Activated T-cell treated with anti-CD3 and anti-CD28 coated beads for 1 hour (primary cell): Measurements from ENCODE around the gene FBXW7.

Source experiments
- DNase-seq: peaks from one replicate; pipeline ENCODE4 v3.0.0-alpha.2; 2020; ENCODE audit warnings: low read depth

FBXW7 gene

DNA sequence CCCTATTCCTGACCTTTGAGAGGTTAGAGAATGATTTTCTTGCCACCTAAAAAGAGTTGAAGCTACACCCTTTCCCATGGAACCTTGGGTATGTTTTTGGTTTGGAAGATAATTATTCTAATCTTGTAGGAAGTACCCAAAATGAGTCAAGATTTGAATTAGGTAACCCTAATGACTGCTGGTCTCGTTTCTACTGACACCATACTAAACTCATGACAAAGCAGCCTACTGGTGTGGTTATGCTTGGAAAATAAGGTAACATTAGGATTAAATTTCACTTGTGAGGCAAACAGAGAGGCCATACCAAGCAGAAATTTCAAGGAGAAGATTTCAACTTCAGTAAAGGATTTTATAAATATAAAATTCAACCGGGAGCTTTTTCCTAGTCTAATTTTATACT lies 107.9 kb downstream of the FBXW7 start:
- no peak for DNase-seq

DNA sequence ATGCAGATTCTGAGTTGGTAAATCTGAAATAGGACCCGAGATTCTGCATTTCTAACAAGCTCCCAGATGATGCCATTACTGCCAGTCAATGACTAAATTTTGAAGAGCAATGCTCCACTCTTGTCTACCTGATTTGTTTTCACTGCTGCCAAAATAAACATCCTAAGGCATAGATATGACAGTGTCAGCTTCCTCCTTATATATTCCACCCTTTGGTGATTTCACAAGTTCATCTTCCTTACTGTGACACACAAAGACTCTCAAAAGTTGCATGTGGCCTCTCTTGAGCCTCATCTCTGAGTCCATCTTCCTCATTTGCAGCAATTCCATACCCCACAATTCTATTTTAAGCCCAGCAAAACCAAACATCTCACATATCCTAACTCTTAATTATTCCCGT lies 110.9 kb downstream of the FBXW7 start:
- no peak for DNase-seq

DNA sequence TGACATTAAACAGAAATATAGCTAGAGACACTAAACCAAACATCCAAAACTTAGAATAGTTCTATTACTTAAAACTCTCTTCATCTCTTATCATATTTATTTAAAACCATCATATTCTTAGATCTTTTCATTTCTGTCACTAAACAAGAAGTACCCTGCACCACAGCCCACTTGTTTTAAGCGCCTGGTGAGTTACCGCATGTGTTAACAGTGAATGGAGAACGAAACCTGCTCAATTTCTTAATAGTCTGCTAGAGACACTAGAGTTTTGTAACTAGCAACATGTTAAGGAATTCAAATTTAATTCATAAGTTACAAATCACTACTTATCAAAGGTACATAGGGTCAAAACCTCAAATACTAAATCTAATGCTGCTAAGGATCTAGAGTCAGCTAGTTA lies 111.5 kb downstream of the FBXW7 start:
- no peak for DNase-seq

DNA sequence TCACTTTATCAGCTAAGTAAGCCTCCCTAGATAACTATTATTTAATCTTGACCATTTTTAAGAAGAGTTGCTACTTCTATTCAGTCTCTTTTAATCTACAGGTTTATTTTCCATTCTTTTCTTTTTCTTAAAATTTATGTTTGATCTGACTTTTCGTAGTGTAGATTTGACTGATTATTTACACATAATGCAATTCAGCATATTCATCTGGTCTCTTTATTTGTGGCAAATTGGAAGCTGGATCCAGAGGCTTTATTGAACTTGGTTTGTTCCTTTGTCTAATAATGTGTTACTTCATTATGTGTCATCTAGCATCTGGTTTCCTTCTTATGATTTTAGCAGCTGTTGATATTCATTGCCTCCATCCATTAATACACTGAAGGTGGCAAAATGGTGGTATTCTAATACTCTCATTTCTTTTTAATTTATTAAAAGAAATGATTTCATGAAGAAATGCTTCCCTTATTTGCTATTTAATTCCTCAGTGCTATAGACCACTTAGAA lies 113.0 kb downstream of the FBXW7 start:
- DNase-seq: no peak

DNA sequence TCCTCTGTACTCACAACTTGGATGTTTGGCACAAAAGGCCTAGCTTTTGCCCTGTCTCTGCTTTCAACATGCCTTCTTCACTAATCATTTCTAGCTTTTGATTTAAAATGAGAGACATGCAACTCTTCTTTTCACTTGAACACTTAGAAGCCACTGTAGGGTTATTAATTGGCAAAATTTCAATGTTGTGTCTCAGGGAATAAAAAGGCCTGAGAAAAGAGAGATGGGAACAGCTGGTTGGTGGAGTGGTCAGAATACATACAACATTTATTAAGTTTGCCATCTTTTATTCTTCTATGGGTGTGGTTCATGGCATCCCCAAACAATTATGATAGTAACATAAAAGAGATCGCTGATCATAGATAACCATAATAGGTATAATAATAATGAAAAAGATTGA lies 114.3 kb downstream of the FBXW7 start:
- no peak for DNase-seq

DNA sequence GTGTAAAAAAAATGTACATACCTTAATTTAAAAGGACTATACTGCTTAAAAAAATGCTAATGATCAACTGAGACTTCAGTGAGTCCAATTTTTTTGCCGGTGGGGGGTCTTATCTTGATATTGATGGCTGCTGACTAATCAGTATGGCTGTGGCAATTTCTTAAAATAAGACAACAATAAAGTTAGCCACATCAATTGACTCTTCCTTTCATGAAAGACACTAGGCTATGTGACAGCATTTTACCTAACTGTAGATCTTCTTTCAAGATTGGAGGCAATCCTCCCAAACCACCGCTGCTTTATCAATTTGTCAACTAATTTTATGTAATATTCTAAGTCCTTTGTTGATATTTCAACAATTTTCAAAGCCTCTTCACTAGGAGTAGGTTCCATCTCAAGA lies 116.1 kb downstream of the FBXW7 start:
- no peak for DNase-seq

DNA sequence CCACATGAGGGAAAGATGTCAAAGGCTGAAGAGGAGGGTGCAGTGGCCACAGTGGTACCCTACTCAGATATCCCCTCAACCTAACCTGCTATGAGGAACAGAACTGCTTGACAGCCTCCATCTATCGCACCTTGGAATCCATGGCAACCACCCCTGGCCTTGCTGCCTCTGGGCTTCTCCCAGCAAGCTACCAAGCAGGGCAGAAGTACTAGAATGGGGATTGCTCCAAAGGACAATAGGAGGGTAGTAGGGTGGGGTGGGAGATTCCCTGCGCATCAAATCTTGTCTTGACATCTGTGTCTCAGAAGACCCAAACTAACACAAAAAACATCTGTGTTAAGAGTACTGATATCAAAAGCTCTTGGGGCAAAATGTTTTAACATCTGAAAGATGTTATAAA lies 118.2 kb downstream of the FBXW7 start:
- no peak for DNase-seq

DNA sequence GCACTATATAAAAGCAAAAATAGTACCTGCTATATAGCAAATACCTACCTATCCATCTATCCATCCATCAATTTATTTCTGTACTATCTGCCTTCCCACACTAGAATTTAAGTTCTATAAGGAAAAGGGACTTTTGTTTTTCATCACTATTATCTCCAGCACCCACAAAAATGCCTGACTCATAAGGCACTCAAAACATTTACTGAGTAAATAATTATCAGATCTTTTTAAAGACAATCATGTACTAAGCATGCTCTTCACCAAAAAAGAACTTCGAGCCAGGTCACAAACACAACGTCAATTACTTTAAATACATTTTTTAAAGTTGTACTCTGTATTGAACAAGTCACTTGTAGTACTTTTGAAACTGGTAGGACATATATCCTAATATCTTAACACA lies 119.9 kb downstream of the FBXW7 start:
- no peak for DNase-seq

DNA sequence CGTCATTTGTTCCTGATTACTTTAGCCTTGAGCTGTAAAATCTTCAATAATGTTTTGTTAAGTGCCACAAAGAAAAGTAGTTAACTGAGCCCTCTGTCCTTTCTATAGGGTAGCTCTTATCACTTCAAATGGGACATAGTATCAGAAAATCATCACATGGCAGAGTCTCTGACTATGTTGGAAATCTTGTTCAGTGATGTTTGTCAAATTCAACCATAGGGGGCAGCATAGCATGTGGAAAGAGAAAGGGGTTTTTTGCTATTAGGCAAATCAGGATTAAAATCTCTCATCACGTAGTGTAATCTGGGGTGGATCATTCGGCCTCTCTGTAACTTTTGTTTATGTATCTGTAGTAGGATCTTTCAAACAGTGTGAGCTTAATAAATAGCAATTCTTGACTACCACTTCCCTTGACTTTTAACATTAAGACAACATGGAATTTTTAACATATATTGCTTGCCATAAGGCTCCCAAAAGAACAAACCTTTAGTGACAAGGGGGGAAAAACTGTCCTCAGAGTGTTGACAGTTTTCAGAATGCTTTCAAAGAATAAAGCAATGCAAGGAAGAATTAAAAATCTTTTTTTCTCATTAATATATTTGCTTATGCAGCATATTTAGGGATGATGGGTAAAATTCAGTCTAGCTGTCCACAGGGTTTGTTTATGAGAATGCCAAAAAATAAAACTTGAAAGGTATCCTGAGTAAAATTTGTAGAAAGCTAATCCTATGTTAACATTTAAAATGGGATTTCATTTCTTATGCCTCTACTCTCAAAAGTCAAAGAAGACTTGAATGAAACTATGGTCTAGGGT lies 127.2 kb downstream of the FBXW7 start:
- DNase-seq: no peak

DNA sequence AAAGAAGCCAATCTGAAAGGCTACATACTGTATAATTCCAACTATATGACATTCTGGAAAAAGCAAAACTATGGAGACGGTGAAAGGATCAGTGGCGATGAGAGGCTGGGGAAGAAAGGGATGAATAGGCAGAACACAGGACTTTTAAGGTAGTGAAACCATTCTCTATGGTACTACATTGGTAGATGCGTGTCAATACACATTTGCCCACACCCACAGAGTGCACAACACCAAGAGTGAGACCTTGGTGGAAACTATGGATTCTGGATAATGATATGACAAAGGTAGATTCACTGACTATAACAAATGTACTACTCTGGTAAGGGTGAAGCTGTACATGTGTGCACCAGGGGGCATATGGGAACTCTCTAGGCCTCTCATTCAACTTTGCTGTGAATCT lies 134.5 kb downstream of the FBXW7 start:
- no peak for DNase-seq

DNA sequence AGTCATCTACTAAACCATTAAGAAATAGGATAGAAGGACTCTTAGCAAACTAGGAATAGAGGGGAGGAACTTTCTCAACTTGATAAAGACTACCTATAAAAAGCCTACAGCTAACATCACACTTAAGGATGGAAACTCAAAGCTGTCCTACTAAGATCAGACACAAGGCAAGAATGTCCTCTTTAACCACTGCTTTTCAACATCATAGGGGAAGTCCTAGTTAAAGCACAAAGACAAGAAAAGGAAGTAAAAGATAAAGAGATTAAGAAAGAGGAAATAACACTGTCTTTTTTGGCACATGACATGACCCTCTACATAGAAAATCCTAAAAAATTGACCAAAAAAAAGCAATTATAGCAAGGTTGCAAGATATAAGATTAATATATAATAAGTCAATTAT lies 136.6 kb downstream of the FBXW7 start:
- DNase-seq: no peak

DNA sequence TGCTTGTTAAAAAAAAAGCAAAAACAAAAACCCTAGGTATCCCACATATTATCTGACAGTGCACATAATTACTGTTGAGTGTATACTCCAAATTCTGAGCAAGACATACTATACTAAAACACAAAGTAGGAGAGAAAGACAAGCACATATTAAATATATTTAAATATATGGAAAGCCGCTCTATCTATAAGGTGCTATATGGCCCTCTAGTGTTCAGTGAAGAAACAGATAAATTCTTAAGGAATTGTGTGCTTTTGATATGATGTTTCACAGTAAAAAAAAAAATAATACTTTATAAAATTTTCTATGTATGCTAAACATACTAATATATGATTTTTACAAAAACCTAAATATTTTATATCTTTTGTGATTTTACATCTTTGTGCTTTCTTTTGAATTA lies 137.8 kb downstream of the FBXW7 start:
- no peak for DNase-seq

DNA sequence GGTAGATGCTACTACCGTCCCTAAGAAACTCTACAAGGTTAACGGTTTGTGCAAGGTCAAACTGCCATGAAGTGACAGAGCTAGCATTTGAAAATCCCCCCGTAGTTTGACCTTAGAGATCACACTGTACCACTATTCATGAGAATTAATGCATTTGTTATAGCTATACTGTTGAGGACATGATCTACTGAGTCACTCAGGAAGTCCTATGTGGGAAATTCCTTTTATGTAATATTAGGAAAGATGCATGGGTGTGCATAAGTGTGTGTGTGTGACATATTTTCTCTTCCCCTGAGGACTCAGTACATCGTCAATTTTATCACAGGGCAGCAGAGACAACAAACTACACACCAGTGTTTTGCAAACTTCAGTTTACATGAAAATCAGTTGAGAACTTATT lies 141.1 kb downstream of the FBXW7 start:
- no peak for DNase-seq

DNA sequence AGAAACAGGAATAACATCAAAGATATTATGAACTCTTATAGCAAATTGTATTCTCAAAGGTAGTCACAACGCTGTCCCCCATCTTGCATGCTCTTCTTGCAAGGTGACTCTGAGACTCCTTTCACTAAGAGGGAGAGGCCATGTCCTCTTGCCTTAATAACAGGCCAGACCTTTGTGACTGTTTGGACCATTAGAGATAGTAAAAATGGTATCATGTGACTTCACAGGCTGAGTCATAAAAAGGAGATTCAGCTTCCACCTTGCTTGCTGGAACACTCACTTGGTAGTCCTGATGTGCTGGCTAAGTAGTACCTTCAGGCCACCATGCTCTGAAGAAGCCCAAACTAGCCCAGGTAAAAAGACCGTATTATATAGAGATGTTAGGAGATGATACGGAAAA lies 143.8 kb downstream of the FBXW7 start:
- no peak for DNase-seq

DNA sequence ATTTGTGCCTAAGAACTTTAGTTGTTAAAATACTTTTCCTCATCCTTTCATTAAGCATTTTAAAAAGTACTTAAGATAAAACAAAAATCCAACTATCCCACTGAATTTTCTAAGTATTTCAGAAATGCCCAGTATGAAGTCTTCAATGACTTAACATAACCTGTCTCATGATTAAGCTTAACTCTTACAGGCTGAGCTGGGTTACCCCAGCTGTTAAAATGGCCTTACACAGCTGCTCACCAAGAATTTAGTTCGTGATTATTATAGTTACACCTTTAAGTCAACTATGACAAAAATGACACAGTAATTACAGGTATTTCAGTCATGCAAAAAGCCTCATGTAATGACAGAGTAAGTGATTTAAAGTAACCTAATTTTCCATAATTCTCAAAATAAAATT lies 145.7 kb downstream of the FBXW7 start:
- no peak for DNase-seq

DNA sequence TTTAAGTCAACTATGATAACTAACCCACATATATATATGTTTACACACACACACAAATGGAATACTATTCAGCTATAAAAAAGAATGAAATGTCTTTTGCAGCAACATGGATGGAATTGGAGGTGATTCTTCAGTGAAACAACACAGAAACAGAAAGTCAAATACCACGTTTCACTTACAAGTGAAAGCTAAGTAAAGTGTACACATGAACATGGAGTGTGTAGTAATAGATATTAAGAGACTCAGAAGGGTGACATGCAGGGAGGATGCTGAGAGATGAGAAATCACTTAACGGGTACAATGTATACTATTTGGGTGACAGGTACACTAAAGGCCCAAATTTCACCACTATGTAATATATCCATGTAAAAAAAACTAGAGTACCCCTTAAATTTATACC lies 146.5 kb downstream of the FBXW7 start:
- DNase-seq: no peak

DNA sequence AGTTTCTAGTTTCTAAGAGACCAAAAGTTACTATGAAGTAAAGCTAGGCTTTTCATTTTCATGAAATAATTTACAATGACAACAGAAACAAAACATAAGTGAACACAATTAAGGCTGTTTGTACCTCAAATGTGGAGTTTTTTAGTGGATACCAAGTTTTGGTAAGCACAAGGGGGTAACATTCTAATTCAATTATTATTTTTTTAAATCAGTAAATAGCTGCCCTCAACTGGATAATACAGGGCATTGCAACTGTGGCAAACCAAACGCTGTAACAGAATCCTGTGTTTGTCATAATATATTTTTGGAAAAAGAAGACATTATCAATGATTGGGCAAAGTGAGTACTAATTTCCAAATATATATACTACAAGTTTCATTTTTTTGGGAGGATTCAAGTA lies 150.3 kb downstream of the FBXW7 start:
- no peak for DNase-seq

DNA sequence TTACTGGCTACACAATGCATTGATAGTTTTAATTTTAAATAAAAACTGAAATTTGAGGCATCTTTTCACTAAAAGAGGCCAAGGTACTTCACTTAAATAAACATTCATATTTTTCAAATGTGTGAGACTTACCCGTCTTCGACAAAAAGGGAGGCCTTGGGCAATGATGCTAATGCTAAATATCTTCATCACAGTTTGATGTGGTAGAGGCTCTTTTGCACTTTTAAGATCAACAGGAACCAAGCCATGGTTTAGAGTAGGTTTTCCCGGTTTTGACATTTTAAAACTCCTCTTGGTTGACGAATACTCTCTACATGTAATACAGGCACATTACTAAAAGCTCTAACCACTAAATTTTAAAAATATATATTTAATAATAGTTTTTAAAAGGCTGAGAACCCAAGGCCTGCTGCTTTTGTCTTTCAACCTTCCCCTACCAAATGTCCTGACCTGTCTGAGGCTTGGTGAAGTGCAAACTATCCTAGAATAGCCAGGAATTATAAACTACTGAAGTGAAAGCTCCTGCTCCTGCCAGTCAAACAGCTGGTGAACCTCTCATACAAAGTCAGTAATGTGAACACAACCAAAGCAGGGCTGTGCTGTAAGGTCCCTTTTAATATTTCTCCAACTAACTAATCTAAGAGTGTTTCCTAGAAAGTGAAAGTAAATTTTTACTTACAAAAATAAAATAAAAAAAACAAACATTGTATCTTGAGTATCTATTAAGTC lies 153.7 kb downstream of the FBXW7 start:
- no peak for DNase-seq

DNA sequence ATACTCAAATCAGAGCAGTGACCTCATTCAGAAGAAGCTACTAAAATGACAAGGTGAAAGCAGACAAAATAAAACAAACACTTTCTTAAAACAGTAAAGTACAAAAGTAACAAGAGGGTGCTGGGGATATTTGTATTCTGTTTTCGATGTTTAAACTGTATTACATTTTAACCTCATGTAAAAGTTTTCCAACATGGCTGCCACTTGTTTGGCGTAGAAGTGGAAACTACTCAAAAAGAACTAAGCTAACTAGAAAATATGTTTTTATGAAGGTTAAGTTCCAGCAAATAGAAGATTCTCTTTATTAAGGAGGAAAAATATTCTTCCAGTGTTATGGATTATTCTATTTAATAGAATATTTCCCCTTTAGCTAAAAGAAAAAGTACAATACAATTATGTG lies 155.0 kb downstream of the FBXW7 start:
- no peak for DNase-seq

DNA sequence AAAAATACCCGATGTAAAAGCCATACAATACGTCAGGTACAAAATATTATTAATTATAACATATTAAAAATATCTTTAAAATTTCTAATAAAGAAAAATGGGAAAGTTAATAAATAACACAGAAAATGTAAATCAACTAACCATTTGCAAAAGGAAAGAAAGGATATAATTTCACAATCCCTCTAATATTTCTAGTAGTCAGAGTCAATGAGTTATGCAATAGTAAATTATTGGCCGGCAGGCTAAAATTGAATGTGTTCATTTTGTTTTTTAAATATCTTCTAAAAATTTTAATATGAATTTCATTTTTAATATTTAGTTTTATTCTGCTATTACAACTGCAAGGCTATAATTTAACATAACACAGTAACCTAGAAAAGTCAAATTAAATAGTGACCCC lies 155.7 kb downstream of the FBXW7 start:
- DNase-seq: no peak

DNA sequence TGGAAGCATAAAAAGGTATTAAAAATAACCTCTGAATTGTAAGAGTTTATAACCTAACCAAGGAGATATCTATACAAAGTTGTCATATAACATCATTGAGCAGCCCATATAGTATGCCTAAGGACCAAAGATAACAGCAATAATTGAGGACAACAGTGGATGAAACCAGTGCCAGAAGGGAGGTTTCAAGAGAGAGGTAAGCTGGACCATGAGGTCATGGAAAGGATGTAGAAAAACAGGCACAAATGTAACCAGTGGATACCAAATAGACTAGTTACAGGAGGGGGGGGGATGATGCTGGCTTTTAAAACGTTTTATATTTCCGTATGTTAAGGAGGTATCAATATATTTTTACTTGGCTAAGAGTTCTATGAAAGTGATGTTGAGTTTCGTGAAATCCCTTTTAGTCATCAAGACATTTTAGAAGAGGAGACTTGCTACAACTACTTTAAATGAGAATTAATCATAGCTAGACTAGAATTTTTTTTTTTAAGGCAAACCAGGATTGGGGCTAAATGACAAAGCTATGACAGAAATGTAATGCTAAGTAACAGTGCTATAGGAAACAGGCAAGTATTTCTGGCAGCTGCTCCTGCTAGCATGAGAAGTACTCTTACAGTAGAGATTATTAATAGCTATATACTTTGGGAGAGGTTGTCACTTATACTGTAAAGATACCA lies 161.1 kb downstream of the FBXW7 start:
- DNase-seq: no peak

DNA sequence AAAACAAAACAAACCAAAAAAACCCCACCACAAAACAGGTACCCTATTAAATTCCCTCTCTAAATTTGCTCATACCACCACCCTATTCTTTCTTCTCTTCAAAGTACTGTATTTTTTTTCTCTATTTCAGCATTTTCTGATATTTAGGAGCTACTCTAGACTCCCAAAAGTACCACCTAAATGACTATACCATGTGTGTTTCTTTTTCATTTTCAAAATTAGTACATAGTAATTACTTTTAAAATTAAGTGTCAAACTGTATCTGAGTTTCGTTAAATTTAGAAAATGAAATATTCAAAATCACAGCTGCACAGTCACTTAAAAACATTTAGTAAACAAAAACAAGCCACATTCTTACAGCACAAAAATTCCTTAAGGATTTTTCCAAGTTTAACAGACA lies 161.7 kb downstream of the FBXW7 start:
- DNase-seq: no peak

DNA sequence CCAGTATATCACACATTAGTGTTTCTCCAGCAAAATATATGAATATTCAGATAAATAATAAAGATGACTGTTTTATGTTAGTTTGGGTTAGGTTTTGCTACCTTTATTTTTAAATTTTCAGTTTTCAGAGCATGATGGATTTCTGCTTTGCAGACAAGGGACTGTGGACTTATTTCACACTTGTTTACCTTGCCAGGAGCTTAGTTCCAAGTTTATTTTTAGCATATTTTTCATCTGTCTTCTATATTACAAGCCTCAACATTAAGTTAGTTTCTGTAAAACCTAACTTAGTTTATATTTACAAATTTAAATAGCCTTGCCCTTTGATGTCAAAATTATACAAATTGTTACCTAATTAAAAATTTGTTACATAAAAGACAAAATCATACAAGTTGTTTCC lies 163.4 kb downstream of the FBXW7 start:
- DNase-seq: no peak
